Stimulated activated CD4-positive, alpha-beta T cell treated with anti-CD3 and anti-CD28 coated beads, TNF-alpha, amount 100 ng/mL, for 24 hours (primary cell): ENCODE data around the gene HERC2.
"Not testable (repeated sequence)": the region's sequence is repeated elsewhere in the genome, so short reads cannot be mapped to it uniquely, and the experiment has no call there.

Experiments used
- DNase-seq, 3 experiments: peaks; one replicate each; pipeline ENCODE4 v3.0.0-alpha.2; 2020; ENCODE audit warnings: low read depth in 3 of 3

HERC2 gene

GRCh38 chr15:28131946-28132345, 190.0 kb downstream of the HERC2 start:
- no peak for DNase-seq

- no peak for DNase-seq
Observed at GRCh38 chr15:28131400-28131799, 190.6 kb downstream of the HERC2 start.

GRCh38 chr15:28130651-28131050, 191.3 kb downstream of the HERC2 start:
- DNase-seq, result no peak

- no peak for DNase-seq
Observed at GRCh38 chr15:28129231-28129848, 192.6 kb downstream of the HERC2 start.

- DNase-seq, result no peak
Observed at GRCh38 chr15:28128031-28128430, 193.9 kb downstream of the HERC2 start.

GRCh38 chr15:28127036-28127435, 194.9 kb downstream of the HERC2 start:
- no peak for DNase-seq

- no peak for DNase-seq
Observed at GRCh38 chr15:28125673-28126651, 196.0 kb downstream of the HERC2 start.

- no peak for DNase-seq
Observed at GRCh38 chr15:28124841-28125240, 197.1 kb downstream of the HERC2 start.

- DNase-seq, result peak in 2 of 3 experiments; percentile 22 to 48
Observed at GRCh38 chr15:28123408-28124023, 198.5 kb downstream of the HERC2 start.

- DNase-seq, result no peak
Observed at GRCh38 chr15:28122038-28122949, 199.7 kb downstream of the HERC2 start.

- DNase-seq, result not testable (repeated sequence)
Observed at GRCh38 chr15:28121577-28121976, 200.4 kb downstream of the HERC2 start.

GRCh38 chr15:28120359-28120640, 201.7 kb downstream of the HERC2 start:
- DNase-seq, result no peak

GRCh38 chr15:28118531-28118930, 203.4 kb downstream of the HERC2 start:
- DNase-seq, result no peak

- no peak for DNase-seq
Observed at GRCh38 chr15:28118083-28118482, 203.9 kb downstream of the HERC2 start.

GRCh38 chr15:28117432-28117990, 204.5 kb downstream of the HERC2 start:
- no peak for DNase-seq

GRCh38 chr15:28116521-28117431, 205.2 kb downstream of the HERC2 start:
- DNase-seq, result no peak

- no peak for DNase-seq
Observed at GRCh38 chr15:28115871-28116270, 206.1 kb downstream of the HERC2 start.

GRCh38 chr15:28114721-28115622, 207.0 kb downstream of the HERC2 start:
- DNase-seq, result no peak

GRCh38 chr15:28114114-28114455, 207.9 kb downstream of the HERC2 start:
- DNase-seq, result no peak
